Calu3 (cell line): Measurements from ENCODE around the gene NHEJ1. TPM values are rescaled to one million over a fixed set of nuclear protein-coding genes. Genes with fewer than 3 reads are reported as not detected.

ENCODE experiments used
- BruUV-seq: library from RNA; stranded (reverse); fragments of 400-500 nt; replicated peaks from 2 replicates; lab custom pipeline; 2021; lab: Mats Ljungman, UMichigan
- CTCF ChIA-PET: fragments of 300-600 bp; sonication (Branson Sonifier 250); formaldehyde crosslinking; loops from one replicate; lab custom pipeline; 2022; ENCODE audit warnings: antibody characterized with exemption; lab: Charles Lee
- DNase-seq: peaks from one replicate; pipeline ENCODE4 v3.0.0; 2022
- H3K27ac Mint-ChIP-seq: one replicate; pipeline ENCODE4 v1.8.0; 2022; ENCODE audit warnings: mixed read lengths; ENCODE audit not compliant: unreplicated experiment
- H3K27me3 Mint-ChIP-seq: one replicate; pipeline ENCODE4 v1.8.0; 2022; ENCODE audit warnings: mixed read lengths; ENCODE audit not compliant: unreplicated experiment
- H3K36me3 Mint-ChIP-seq: one replicate; pipeline ENCODE4 v1.8.0; 2022; ENCODE audit warnings: mild to moderate bottlenecking, moderate library complexity, mixed read lengths; ENCODE audit not compliant: insufficient read depth, unreplicated experiment
- H3K4me1 Mint-ChIP-seq: one replicate; pipeline ENCODE4 v1.8.0; 2022; ENCODE audit warnings: mild to moderate bottlenecking, low read depth, mixed read lengths; ENCODE audit not compliant: unreplicated experiment
- H3K4me3 Mint-ChIP-seq: one replicate; pipeline ENCODE4 v1.8.0; 2022; ENCODE audit warnings: mild to moderate bottlenecking, low read depth, moderate library complexity, mixed read lengths; ENCODE audit not compliant: unreplicated experiment
- H3K9me3 Mint-ChIP-seq: one replicate; pipeline ENCODE4 v1.8.0; 2022; ENCODE audit warnings: low read depth, mixed read lengths; ENCODE audit not compliant: unreplicated experiment
- CTCF ChIP-seq: fragments of 200-600 bp; IDR thresholded peaks from one replicate; pipeline ENCODE4 v1.8.0; 2022; ENCODE audit warnings: antibody characterized with exemption; ENCODE audit not compliant: unreplicated experiment
- intact Hi-C: fragments of 100-400 bp; cut with micrococcal nuclease; formaldehyde crosslinking; loops from one replicate; pipeline ENCODE4 v1.10.0; 2022; ENCODE audit not compliant: unreplicated experiment
- total RNA-seq: library from RNA; stranded (reverse); gene quantifications from 2 replicates; pipeline ENCODE4 v1.2.3, GENCODE V29; 2022

The NHEJ1 gene
- total RNA-seq, 1 experiment from 2014 or later = 12.4 TPM

GRCh38 chr2:219076253-219076652, 84.4 kb downstream of the NHEJ1 start:
- peaks cover 22% of the 10 kb centered on the region for H3K4me1 Mint-ChIP-seq
- H3K27me3 Mint-ChIP-seq = no peaks in the 10 kb centered on the region
- no peaks in the 10 kb centered on the region for H3K9me3 Mint-ChIP-seq
- no peaks in the 10 kb centered on the region for H3K36me3 Mint-ChIP-seq
- CTCF ChIA-PET = interaction anchor here (0.6 kb wide), 2 partner anchors 11 to 80 kb away, joined by 3 to 4 read pairs; no protein-coding TSS in a partner anchor
- no peak overlapping the region for H3K27ac Mint-ChIP-seq
- no peak for TF ChIP-seq CTCF
- no peak for DNase-seq
- H3K4me3 Mint-ChIP-seq = no peak overlapping the region
- intact Hi-C loops = no loop called here
- BruUV-seq = no TSS peak

- TF ChIP-seq CTCF = peak; percentile 77
- no peak overlapping the region for H3K4me3 Mint-ChIP-seq
- H3K4me1 Mint-ChIP-seq = peaks cover 24% of the 10 kb centered on the region
- peak; percentile 58 for DNase-seq
- H3K9me3 Mint-ChIP-seq = no peaks in the 10 kb centered on the region
- H3K27me3 Mint-ChIP-seq = no peaks in the 10 kb centered on the region
- intact Hi-C loops = loop anchor here (5.0 kb wide), 1 partner anchor 49 kb away; no protein-coding TSS in a partner anchor
- CTCF ChIA-PET = interaction anchor here (0.8 to 3.3 kb wide), 8 partner anchors 12 to 81 kb away, joined by 3 to 17 read pairs (median 7); partner anchors contain the start of gene IHH
- H3K27ac Mint-ChIP-seq = no peak overlapping the region
- no peaks in the 10 kb centered on the region for H3K36me3 Mint-ChIP-seq
- no TSS peak for BruUV-seq
Measured at GRCh38 chr2:219073413-219074129, 87.0 kb downstream of the NHEJ1 start.

GRCh38 chr2:219072741-219073250, 87.8 kb downstream of the NHEJ1 start:
- H3K27me3 Mint-ChIP-seq = no peaks in the 10 kb centered on the region
- no peak overlapping the region for H3K27ac Mint-ChIP-seq
- no TSS peak for BruUV-seq
- H3K4me3 Mint-ChIP-seq = no peak overlapping the region
- peaks cover 24% of the 10 kb centered on the region for H3K4me1 Mint-ChIP-seq
- H3K36me3 Mint-ChIP-seq = no peaks in the 10 kb centered on the region
- DNase-seq = no peak
- no peaks in the 10 kb centered on the region for H3K9me3 Mint-ChIP-seq
- CTCF ChIA-PET = interaction anchor here (0.8 to 3.3 kb wide), 10 partner anchors 9 to 82 kb away, joined by 3 to 17 read pairs (median 6); partner anchors contain the start of gene IHH
- no peak for TF ChIP-seq CTCF
- intact Hi-C loops = loop anchor here (5.0 kb wide), 1 partner anchor 50 kb away; no protein-coding TSS in a partner anchor

- Mint-ChIP-seq H3K4me3 (no peak overlapping the region), H3K27me3 (no peaks in the 10 kb centered on the region), H3K27ac (no peak overlapping the region), H3K4me1 (peaks cover 16% of the 10 kb centered on the region), H3K36me3 (no peaks in the 10 kb centered on the region), H3K9me3 (no peaks in the 10 kb centered on the region)
- DNase-seq = peak; percentile 15
- intact Hi-C loops = loop anchor here (5.0 kb wide), 1 partner anchor 51 kb away; no protein-coding TSS in a partner anchor
- no peak for TF ChIP-seq CTCF
- no TSS peak for BruUV-seq
- CTCF ChIA-PET = interaction anchor here (0.7 to 3.3 kb wide), 10 partner anchors 8 to 85 kb away, joined by 3 to 16 read pairs (median 5); partner anchors contain the start of gene IHH
Measured at GRCh38 chr2:219071131-219071816, 89.3 kb downstream of the NHEJ1 start.
